ENCODE data around the gene CCSER1.

The CCSER1 gene

DNA sequence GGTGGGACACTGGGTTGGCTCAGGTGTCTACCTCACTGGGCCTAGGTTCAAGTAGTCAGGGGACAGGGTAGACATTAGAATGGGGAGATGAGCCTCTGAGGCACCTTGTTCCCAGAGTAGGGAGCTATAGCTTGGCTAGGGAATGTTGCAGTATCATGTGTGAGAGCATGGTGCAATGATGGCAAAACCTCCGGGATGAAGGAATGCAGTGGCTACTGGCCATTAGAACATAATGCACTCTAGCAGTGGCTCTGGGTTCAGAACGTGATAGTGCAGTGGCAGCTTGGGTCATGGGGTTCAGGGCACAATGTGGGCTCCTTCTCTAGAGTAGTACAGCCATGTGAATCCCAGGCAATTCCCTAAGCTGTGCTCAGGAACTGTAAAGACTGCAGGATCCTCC, 471.5 kb downstream of the CCSER1 start:
- H3K27ac ChIP-seq: no peak overlapping the region
- TF ChIP-seq, protein P1, sequence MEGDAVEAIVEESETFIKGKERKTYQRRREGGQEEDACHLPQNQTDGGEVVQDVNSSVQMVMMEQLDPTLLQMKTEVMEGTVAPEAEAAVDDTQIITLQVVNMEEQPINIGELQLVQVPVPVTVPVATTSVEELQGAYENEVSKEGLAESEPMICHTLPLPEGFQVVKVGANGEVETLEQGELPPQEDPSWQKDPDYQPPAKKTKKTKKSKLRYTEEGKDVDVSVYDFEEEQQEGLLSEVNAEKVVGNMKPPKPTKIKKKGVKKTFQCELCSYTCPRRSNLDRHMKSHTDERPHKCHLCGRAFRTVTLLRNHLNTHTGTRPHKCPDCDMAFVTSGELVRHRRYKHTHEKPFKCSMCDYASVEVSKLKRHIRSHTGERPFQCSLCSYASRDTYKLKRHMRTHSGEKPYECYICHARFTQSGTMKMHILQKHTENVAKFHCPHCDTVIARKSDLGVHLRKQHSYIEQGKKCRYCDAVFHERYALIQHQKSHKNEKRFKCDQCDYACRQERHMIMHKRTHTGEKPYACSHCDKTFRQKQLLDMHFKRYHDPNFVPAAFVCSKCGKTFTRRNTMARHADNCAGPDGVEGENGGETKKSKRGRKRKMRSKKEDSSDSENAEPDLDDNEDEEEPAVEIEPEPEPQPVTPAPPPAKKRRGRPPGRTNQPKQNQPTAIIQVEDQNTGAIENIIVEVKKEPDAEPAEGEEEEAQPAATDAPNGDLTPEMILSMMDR (conservative IDR thresholded peaks at IDR 0.05): no peak

DNA sequence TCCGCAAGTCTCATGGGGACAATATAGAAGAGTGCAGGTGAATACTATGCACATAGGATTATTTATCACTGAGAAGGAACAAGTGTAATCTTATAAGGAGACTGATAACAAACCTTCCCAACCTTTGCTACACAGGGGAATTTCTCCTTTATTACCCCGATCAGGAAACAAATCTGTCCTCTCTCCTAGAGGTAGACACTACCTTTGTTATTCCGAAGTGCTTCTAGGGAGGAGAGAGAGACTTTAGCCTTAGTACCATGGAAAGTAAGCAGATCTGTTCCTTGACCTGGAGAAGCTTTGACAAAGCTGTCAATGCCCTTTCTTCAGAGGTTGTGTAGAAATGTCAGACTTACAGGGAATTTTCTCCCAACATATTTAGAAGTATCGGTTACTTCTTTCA, 475.5 kb downstream of the CCSER1 start:
- TF ChIP-seq, protein P1 (conservative IDR thresholded peaks at IDR 0.05): no peak
- H3K27ac ChIP-seq: no peak overlapping the region

DNA sequence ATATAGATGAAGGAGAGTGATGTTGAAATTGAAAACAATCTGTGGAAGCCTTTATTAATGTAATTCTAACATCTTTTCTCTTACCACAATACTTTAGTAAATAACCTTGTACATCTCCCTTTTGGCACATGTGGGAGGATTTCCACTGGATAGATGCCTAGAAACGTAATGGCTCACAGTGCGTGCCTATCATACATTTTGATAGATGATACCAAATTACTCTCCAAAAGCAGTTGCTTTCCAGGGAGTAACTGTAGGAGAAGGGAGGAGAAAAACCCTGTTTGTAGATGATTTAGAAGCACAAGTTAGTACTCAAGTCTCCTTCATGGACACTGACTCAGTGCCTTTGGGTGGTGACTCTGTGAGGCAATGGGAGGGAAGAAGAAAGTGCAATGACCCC, 476.3 kb downstream of the CCSER1 start:
- H3K27ac ChIP-seq: no peak overlapping the region
- TF ChIP-seq, protein P1 (conservative IDR thresholded peaks at IDR 0.05): no peak

DNA sequence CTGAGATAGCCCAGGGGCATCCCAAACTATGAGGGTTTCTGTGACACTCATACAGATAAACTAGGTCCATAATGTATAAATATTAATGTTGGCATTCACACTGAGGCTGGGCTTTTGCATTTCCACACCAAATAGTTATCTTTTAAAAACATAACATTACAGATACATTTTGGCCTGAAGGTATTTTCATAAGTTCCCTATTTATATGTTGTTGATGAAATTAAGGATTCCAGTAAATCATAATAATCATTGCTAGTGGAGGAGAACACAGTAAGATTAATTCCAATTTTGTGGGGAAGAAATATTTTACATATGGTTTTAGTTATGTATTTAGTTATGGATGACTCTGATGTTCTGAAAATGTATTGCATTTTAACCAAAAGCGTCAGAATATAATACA, 479.6 kb downstream of the CCSER1 start:
- TF ChIP-seq, protein P1 (conservative IDR thresholded peaks at IDR 0.05): no peak
- H3K27ac ChIP-seq: no peak overlapping the region

DNA sequence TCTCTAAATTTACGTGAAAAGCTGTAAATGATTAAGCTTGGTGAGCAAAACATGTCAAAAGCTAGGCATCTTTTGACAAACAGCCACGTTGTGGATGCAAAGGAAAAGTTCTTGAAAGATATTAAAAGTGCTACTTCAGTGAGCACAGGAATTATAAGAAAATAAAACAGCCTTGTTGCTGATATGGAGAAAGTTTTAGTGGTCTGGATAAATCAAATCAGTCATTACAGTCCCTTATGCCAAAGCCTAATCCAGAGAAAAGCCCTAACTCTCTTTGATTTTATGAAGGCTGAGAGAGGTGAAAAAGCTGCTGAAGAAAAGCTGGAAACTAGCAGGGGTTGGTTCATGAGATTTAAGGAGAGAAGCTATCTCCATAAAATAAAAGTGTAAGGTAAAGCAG, 487.2 kb downstream of the CCSER1 start:
- H3K27ac ChIP-seq: no peak overlapping the region
- TF ChIP-seq, protein P1 (conservative IDR thresholded peaks at IDR 0.05): no peak

DNA sequence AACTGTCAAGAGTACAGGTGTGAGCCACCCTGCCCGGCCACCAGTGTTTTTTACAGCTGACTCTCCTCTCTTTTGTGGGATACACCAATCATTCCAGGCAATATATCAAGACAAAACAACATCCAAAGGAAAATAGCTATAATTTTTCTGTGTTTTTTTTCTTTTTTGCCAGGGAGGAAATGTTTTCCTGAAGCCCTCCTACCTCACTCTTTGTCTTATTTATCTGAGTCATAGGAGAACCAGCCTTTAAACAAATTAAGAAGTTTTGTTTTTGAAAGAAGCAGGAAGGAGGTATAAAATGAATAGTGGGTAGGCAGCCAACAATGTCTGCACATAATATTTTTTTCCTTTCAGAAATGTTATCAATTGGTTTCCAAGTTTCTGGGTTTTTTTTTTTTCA, 493.9 kb downstream of the CCSER1 start:
- no peak overlapping the region for H3K27ac ChIP-seq
- TF ChIP-seq, protein P1 (conservative IDR thresholded peaks at IDR 0.05): no peak

DNA sequence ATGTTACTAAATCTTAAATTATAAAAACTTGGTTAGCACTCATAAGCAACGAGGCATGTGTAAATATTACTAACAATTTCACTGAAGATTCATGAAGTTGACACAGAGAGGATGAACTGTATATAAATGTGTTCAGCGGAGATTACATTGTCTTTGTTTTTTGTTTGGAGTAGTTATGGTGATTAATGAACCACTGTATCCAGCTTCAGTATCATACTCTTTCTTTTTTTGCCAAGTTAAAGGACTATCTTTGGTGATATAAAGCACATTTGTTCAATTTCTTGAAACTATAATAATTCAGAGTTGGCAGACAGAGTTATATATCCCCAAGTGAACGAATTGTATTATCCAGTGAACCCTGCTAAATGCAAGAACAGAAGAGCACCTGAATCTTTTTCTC, 497.6 kb downstream of the CCSER1 start:
- H3K27ac ChIP-seq: no peak overlapping the region
- TF ChIP-seq, protein P1 (conservative IDR thresholded peaks at IDR 0.05): no peak
